ENCODE data around the gene HIVEP3.

The HIVEP3 gene

GRCh38 chr1:41514381-41514780 is 404.3 kb downstream of the HIVEP3 start:
- H3K4me3 ChIP-seq (ENCODE audit: low read length), result no peak overlapping the region
- H4K20me1 ChIP-seq (ENCODE audit: insufficient read depth, low read length), result no peaks in the 10 kb centered on the region
- H3K36me3 ChIP-seq (replicated peaks; ENCODE audit: insufficient read depth, low read length), result no peaks in the 10 kb centered on the region
- no peak overlapping the region for H3K4me2 ChIP-seq (ENCODE audit: low read depth, low read length)
- H2AFZ ChIP-seq (ENCODE audit: low read length), result no peak overlapping the region
- H3K9ac ChIP-seq (ENCODE audit: low read length), result no peak overlapping the region
- H3K27ac ChIP-seq (ENCODE audit: low read length), result no peak overlapping the region
- H3K27me3 ChIP-seq (replicated peaks; ENCODE audit: insufficient read depth, low read length), result no peaks in the 10 kb centered on the region
- no peaks in the 10 kb centered on the region for H3K9me2 ChIP-seq (replicated peaks; ENCODE audit: insufficient read depth, low read length)
- peaks cover 21% of the 10 kb centered on the region for H3K4me1 ChIP-seq (ENCODE audit: low read length)
- DNase-seq, result no peak
- no peaks in the 10 kb centered on the region for H3K79me2 ChIP-seq (ENCODE audit: low read length)
- TF ChIP-seq CTCF (IDR thresholded peaks at IDR 0.05; ENCODE audit: low read length) (no peak), EZH2phosphoT487 (IDR thresholded peaks at IDR 0.05; ENCODE audit: low read length) (no peak), EZH2 (optimal IDR thresholded peaks at IDR 0.05; ENCODE audit: low read depth, low read length) (no peak)
- no peaks in the 10 kb centered on the region for H3K9me3 ChIP-seq (replicated peaks; ENCODE audit: insufficient read depth, low read length)
- H3F3A ChIP-seq (ENCODE audit: insufficient read depth, low read length), result no peaks in the 10 kb centered on the region

- H3K36me3 ChIP-seq (replicated peaks; ENCODE audit: insufficient read depth, low read length), result no peaks in the 10 kb centered on the region
- no peaks in the 10 kb centered on the region for H3K9me3 ChIP-seq (replicated peaks; ENCODE audit: insufficient read depth, low read length)
- H3K27me3 ChIP-seq (replicated peaks; ENCODE audit: insufficient read depth, low read length), result no peaks in the 10 kb centered on the region
- DNase-seq, result no peak
- no peaks in the 10 kb centered on the region for H3K79me2 ChIP-seq (ENCODE audit: low read length)
- H4K20me1 ChIP-seq (ENCODE audit: insufficient read depth, low read length), result no peaks in the 10 kb centered on the region
- no peaks in the 10 kb centered on the region for H3F3A ChIP-seq (ENCODE audit: insufficient read depth, low read length)
- H3K27ac ChIP-seq (ENCODE audit: low read length), result no peak overlapping the region
- H3K9ac ChIP-seq (ENCODE audit: low read length), result no peak overlapping the region
- no peaks in the 10 kb centered on the region for H3K9me2 ChIP-seq (replicated peaks; ENCODE audit: insufficient read depth, low read length)
- H3K4me3 ChIP-seq (ENCODE audit: low read length), result no peak overlapping the region
- no peak overlapping the region for H2AFZ ChIP-seq (ENCODE audit: low read length)
- no peak for TF ChIP-seq EZH2phosphoT487 (IDR thresholded peaks at IDR 0.05; ENCODE audit: low read length)
- peak; percentile 53 for TF ChIP-seq CTCF (IDR thresholded peaks at IDR 0.05; ENCODE audit: low read length)
- TF ChIP-seq EZH2 (optimal IDR thresholded peaks at IDR 0.05; ENCODE audit: low read depth, low read length), result no peak
- H3K4me1 ChIP-seq (ENCODE audit: low read length), result peaks cover 21% of the 10 kb centered on the region
- no peak overlapping the region for H3K4me2 ChIP-seq (ENCODE audit: low read depth, low read length)
Measured at GRCh38 chr1:41513383-41513735, 405.4 kb downstream of the HIVEP3 start.

- H3F3A ChIP-seq (ENCODE audit: insufficient read depth, low read length), result no peaks in the 10 kb centered on the region
- H3K4me3 ChIP-seq (ENCODE audit: low read length), result no peak overlapping the region
- no peak overlapping the region for H3K27ac ChIP-seq (ENCODE audit: low read length)
- no peak for DNase-seq
- H3K9ac ChIP-seq (ENCODE audit: low read length), result no peak overlapping the region
- no peaks in the 10 kb centered on the region for H3K79me2 ChIP-seq (ENCODE audit: low read length)
- no peak overlapping the region for H2AFZ ChIP-seq (ENCODE audit: low read length)
- no peaks in the 10 kb centered on the region for H3K9me2 ChIP-seq (replicated peaks; ENCODE audit: insufficient read depth, low read length)
- TF ChIP-seq CTCF (IDR thresholded peaks at IDR 0.05; ENCODE audit: low read length) (no peak), EZH2 (optimal IDR thresholded peaks at IDR 0.05; ENCODE audit: low read depth, low read length) (no peak), EZH2phosphoT487 (IDR thresholded peaks at IDR 0.05; ENCODE audit: low read length) (no peak)
- H3K4me2 ChIP-seq (ENCODE audit: low read depth, low read length), result no peak overlapping the region
- no peaks in the 10 kb centered on the region for H3K36me3 ChIP-seq (replicated peaks; ENCODE audit: insufficient read depth, low read length)
- no peaks in the 10 kb centered on the region for H3K27me3 ChIP-seq (replicated peaks; ENCODE audit: insufficient read depth, low read length)
- H3K9me3 ChIP-seq (replicated peaks; ENCODE audit: insufficient read depth, low read length), result no peaks in the 10 kb centered on the region
- no peaks in the 10 kb centered on the region for H4K20me1 ChIP-seq (ENCODE audit: insufficient read depth, low read length)
- peaks cover 21% of the 10 kb centered on the region for H3K4me1 ChIP-seq (ENCODE audit: low read length)
Measured at GRCh38 chr1:41512701-41513382, 405.9 kb downstream of the HIVEP3 start.
